HepG2 (cell line): ENCODE data around the gene TYMP. TPM values are rescaled to one million over a fixed set of nuclear protein-coding genes. Genes with fewer than 3 reads are reported as not detected.

ENCODE experiments used
- FOXK1 ChIP-seq: sonication (generic); formaldehyde crosslinking; IDR thresholded peaks from 2 replicates; pipeline ENCODE4 v1.4.0; 2020; ENCODE audit warnings: low read depth, missing genetic modification reagents, borderline replicate concordance
- GATAD2A ChIP-seq: IDR thresholded peaks from 2 replicates; pipeline ENCODE4 v1.6.1; 2016
- GMEB2 ChIP-seq: IDR thresholded peaks from 2 replicates; pipeline ENCODE4 v1.6.1; 2016; ENCODE audit warnings: missing biosample characterization, missing genetic modification reagents, low read depth
- RFX5 ChIP-seq: IDR thresholded peaks from 2 replicates; pipeline ENCODE4 v1.6.1; 2011; ENCODE audit warnings: low read depth, low read length, improper control_type of control experiment
- RFXAP ChIP-seq: sonication (generic); formaldehyde crosslinking; IDR thresholded peaks from 2 replicates; pipeline ENCODE4 v1.4.0; 2020; ENCODE audit warnings: missing genetic modification reagents, borderline replicate concordance
- ZFYVE20 ChIP-seq: sonication (generic); formaldehyde crosslinking; IDR thresholded peaks from 2 replicates; pipeline ENCODE4 v1.8.0; 2023; ENCODE audit warnings: low read depth, mild to moderate bottlenecking, moderate library complexity, missing genetic modification reagents, borderline replicate concordance
- ZNF501 ChIP-seq: sonication (generic); formaldehyde crosslinking; IDR thresholded peaks from 2 replicates; pipeline ENCODE4 v1.5.1; 2020; ENCODE audit warnings: mild to moderate bottlenecking, moderate library complexity, missing genetic modification reagents
- ZNF550 ChIP-seq: sonication (generic); formaldehyde crosslinking; IDR thresholded peaks from 2 replicates; pipeline ENCODE4 v1.4.0; 2020; ENCODE audit warnings: mild to moderate bottlenecking, missing genetic modification reagents, borderline replicate concordance
- ZNF552 ChIP-seq: sonication (generic); formaldehyde crosslinking; IDR thresholded peaks from 2 replicates; pipeline ENCODE4 v1.9.0; 2022; ENCODE audit warnings: missing genetic modification reagents, mild to moderate bottlenecking, borderline replicate concordance
- ZNF720 ChIP-seq: sonication (generic); formaldehyde crosslinking; IDR thresholded peaks from 2 replicates; pipeline ENCODE4 v1.4.0; 2020; ENCODE audit warnings: missing genetic modification reagents
- polyA plus RNA-seq, 8 experiments: library from polyadenylated mRNA; depleted of rRNA in 3 of 8; stranded (reverse) in 7 of 8; unstranded in 1 of 8; fragments of >200 nt; fragmentation: Illumina TruSeq in 4 of 8; extraction: Trizol in 4 of 8; gene quantifications; 2 replicates each; pipeline versions ENCODE4 v1.2.1 to v1.2.3, GENCODE V29; 2011 to 2016; ENCODE audit warnings: low read depth in 4 of 8, missing spikeins in 1 of 8, mixed read lengths in 1 of 8; ENCODE audit not compliant: insufficient read depth in 1 of 8
- total RNA-seq, 5 experiments: library from RNA; depleted of rRNA; stranded (reverse); fragments of >200 nt; fragmentation: Illumina TruSeq; extraction: Trizol; gene quantifications; 2 replicates each; pipeline ENCODE4 v1.2.3, GENCODE V29; 2016; ENCODE audit warnings: low read depth in 1 of 5
- TF ChIP-seq, protein P1 (sequence below), 2 experiments: fragments of 450-650 bp in 1 of 2; sonication (generic) in 1 of 2; formaldehyde crosslinking in 1 of 2; IDR thresholded peaks; 2 replicates each; pipeline versions ENCODE4 v1.6.1 to v1.8.0; 2016 to 2022; ENCODE audit warnings: antibody characterized with exemption in 1 of 2, mild to moderate bottlenecking in 1 of 2, missing genetic modification reagents in 1 of 2
- TF ChIP-seq, protein P2 (sequence below): sonication (generic); formaldehyde crosslinking; IDR thresholded peaks from 2 replicates; pipeline ENCODE4 v1.4.0; 2020; ENCODE audit warnings: missing genetic modification reagents, borderline replicate concordance

The TYMP gene
- total and polyA plus RNA-seq, 2 of the 13 experiments (the other 11 are each of a cell fraction or from before 2014, with no cell fraction given) = 3.9 to 4.3 TPM

- TF ChIP-seq, protein P1, sequence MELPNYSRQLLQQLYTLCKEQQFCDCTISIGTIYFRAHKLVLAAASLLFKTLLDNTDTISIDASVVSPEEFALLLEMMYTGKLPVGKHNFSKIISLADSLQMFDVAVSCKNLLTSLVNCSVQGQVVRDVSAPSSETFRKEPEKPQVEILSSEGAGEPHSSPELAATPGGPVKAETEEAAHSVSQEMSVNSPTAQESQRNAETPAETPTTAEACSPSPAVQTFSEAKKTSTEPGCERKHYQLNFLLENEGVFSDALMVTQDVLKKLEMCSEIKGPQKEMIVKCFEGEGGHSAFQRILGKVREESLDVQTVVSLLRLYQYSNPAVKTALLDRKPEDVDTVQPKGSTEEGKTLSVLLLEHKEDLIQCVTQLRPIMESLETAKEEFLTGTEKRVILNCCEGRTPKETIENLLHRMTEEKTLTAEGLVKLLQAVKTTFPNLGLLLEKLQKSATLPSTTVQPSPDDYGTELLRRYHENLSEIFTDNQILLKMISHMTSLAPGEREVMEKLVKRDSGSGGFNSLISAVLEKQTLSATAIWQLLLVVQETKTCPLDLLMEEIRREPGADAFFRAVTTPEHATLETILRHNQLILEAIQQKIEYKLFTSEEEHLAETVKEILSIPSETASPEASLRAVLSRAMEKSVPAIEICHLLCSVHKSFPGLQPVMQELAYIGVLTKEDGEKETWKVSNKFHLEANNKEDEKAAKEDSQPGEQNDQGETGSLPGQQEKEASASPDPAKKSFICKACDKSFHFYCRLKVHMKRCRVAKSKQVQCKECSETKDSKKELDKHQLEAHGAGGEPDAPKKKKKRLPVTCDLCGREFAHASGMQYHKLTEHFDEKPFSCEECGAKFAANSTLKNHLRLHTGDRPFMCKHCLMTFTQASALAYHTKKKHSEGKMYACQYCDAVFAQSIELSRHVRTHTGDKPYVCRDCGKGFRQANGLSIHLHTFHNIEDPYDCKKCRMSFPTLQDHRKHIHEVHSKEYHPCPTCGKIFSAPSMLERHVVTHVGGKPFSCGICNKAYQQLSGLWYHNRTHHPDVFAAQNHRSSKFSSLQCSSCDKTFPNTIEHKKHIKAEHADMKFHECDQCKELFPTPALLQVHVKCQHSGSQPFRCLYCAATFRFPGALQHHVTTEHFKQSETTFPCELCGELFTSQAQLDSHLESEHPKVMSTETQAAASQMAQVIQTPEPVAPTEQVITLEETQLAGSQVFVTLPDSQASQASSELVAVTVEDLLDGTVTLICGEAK (IDR thresholded peaks at IDR 0.05) = no peak
- TF ChIP-seq, protein P1 (CRISPR knock-in tag; IDR thresholded peaks at IDR 0.05) = no peak; the same call in 1 of the 2 replicates
- TF ChIP-seq RFXAP (0 out of 2 replicates have a peak, but pooled peaks have one; percentile 14), ZNF720 (CRISPR knock-in tag) (no peak), FOXK1 (CRISPR knock-in tag) (peak; percentile 38), RFX5 (no peak), GATAD2A (CRISPR knock-in tag) (peak; percentile 42; the same call in 1 of the 2 replicates), GMEB2 (CRISPR knock-in tag) (no peak), ZFYVE20 (CRISPR knock-in tag) (no peak), ZNF501 (CRISPR knock-in tag) (peak; percentile 94), ZNF552 (peak; percentile 92), ZNF550 (CRISPR knock-in tag) (peak; percentile 73; the same call in 1 of the 2 replicates)
- TF ChIP-seq, protein P2, sequence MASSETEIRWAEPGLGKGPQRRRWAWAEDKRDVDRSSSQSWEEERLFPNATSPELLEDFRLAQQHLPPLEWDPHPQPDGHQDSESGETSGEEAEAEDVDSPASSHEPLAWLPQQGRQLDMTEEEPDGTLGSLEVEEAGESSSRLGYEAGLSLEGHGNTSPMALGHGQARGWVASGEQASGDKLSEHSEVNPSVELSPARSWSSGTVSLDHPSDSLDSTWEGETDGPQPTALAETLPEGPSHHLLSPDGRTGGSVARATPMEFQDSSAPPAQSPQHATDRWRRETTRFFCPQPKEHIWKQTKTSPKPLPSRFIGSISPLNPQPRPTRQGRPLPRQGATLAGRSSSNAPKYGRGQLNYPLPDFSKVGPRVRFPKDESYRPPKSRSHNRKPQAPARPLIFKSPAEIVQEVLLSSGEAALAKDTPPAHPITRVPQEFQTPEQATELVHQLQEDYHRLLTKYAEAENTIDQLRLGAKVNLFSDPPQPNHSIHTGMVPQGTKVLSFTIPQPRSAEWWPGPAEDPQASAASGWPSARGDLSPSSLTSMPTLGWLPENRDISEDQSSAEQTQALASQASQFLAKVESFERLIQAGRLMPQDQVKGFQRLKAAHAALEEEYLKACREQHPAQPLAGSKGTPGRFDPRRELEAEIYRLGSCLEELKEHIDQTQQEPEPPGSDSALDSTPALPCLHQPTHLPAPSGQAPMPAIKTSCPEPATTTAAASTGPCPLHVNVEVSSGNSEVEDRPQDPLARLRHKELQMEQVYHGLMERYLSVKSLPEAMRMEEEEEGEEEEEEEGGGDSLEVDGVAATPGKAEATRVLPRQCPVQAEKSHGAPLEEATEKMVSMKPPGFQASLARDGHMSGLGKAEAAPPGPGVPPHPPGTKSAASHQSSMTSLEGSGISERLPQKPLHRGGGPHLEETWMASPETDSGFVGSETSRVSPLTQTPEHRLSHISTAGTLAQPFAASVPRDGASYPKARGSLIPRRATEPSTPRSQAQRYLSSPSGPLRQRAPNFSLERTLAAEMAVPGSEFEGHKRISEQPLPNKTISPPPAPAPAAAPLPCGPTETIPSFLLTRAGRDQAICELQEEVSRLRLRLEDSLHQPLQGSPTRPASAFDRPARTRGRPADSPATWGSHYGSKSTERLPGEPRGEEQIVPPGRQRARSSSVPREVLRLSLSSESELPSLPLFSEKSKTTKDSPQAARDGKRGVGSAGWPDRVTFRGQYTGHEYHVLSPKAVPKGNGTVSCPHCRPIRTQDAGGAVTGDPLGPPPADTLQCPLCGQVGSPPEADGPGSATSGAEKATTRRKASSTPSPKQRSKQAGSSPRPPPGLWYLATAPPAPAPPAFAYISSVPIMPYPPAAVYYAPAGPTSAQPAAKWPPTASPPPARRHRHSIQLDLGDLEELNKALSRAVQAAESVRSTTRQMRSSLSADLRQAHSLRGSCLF = no peak
Observed at GRCh38 chr22:50525104-50525857, 4.5 kb downstream of the TYMP start, which contains the start of gene SCO2 (continued).
